ENCODE measurements around the gene EFCC1. TPM values are rescaled to one million over a fixed set of nuclear protein-coding genes. Genes with fewer than 3 reads are reported as not detected.

EFCC1 gene
- polyA plus RNA-seq, 2 of the 4 experiments (the other 2 are of a cell fraction), result 0.04 TPM; not detected in 1

DNA sequence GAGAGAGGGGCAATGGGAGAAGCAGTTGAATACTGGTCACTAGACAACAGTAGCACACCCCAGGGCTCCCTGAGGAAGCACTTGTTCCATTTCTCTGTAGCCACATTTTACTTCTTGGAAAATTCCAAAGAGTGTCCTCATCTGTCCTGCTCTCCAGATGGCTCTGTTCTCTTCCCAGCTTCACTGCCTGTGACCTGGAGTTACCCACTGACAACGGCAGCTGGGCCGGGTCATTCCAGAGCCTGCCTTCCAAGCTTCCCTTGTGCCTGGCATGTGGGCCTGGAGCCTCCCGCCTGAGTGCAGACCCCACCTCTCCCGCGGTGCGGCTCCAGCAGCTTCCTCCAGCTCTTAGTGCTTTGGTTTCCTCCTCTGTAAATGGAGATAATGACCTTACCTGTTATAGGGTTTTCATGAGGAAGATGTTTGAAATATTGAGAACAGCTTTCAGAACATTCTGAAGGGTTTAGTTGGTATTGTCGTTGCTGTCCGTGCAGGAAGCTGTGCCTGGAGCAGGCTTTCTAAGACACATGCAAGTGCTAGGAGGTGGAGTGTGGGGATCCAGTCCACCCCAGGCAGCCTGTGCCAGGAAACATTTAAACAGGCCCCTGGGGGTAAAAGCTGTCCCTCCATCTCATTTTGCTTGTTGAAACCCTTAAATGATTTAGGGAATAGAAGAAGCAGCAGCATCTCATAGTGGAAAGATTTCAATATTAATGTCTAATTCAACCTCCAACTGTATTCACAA lies 24.8 kb downstream of the EFCC1 start:
- H3K4me1 ChIP-seq, result peaks cover 5% of the 10 kb centered on the region; the same call in 2 of the 3 replicates
- no peak for ATAC-seq
- ChIA-PET CTCF (interaction anchor here (0.5 to 4.3 kb wide), 14 partner anchors 10 to 220 kb away, joined by 3 to 17 read pairs (median 4); partner anchors contain the start of gene CFAP92), POLR2A (no interaction called here)
- H3K4me3 ChIP-seq, result no peak overlapping the region
- H3K4me2 ChIP-seq, result no peak overlapping the region
- DNase-seq (ENCODE audit: low read depth in 1 of 2, low spot score in 1 of 2), result no peak
- no peak overlapping the region for H3K27ac ChIP-seq
- FAIRE-seq, result no peak
- H3K9me3 ChIP-seq, result peaks cover 5% of the 10 kb centered on the region; the same call in 1 of the 3 replicates
- WGBS (ENCODE audit: missing lambda C conversion rate), result 87% methylated on average over 6 of the region's 8 CpGs
- TF ChIP-seq POLR2A (IDR thresholded peaks at IDR 0.05; ENCODE audit: low read length) (no peak), SREBF2 (IDR thresholded peaks at IDR 0.05) (no peak), ZNF302 (CRISPR knock-in tag; IDR thresholded peaks at IDR 0.05) (no peak), CHD4 (IDR thresholded peaks at IDR 0.05; ENCODE audit: borderline replicate concordance) (no peak), NPAS2 (CRISPR knock-in tag; IDR thresholded peaks at IDR 0.05; ENCODE audit: borderline replicate concordance) (no peak), EHMT2 (IDR thresholded peaks at IDR 0.05; ENCODE audit: low read depth) (no peak), KDM5A (IDR thresholded peaks at IDR 0.05) (no peak)
- TF ChIP-seq, protein P1, sequence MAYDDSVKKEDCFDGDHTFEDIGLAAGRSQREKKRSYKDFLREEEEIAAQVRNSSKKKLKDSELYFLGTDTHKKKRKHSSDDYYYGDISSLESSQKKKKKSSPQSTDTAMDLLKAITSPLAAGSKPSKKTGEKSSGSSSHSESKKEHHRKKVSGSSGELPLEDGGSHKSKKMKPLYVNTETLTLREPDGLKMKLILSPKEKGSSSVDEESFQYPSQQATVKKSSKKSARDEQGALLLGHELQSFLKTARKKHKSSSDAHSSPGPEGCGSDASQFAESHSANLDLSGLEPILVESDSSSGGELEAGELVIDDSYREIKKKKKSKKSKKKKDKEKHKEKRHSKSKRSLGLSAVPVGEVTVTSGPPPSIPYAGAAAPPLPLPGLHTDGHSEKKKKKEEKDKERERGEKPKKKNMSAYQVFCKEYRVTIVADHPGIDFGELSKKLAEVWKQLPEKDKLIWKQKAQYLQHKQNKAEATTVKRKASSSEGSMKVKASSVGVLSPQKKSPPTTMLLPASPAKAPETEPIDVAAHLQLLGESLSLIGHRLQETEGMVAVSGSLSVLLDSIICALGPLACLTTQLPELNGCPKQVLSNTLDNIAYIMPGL (CRISPR knock-in tag; IDR thresholded peaks at IDR 0.05; ENCODE audit: borderline replicate concordance), result no peak
- TF ChIP-seq, protein P2, sequence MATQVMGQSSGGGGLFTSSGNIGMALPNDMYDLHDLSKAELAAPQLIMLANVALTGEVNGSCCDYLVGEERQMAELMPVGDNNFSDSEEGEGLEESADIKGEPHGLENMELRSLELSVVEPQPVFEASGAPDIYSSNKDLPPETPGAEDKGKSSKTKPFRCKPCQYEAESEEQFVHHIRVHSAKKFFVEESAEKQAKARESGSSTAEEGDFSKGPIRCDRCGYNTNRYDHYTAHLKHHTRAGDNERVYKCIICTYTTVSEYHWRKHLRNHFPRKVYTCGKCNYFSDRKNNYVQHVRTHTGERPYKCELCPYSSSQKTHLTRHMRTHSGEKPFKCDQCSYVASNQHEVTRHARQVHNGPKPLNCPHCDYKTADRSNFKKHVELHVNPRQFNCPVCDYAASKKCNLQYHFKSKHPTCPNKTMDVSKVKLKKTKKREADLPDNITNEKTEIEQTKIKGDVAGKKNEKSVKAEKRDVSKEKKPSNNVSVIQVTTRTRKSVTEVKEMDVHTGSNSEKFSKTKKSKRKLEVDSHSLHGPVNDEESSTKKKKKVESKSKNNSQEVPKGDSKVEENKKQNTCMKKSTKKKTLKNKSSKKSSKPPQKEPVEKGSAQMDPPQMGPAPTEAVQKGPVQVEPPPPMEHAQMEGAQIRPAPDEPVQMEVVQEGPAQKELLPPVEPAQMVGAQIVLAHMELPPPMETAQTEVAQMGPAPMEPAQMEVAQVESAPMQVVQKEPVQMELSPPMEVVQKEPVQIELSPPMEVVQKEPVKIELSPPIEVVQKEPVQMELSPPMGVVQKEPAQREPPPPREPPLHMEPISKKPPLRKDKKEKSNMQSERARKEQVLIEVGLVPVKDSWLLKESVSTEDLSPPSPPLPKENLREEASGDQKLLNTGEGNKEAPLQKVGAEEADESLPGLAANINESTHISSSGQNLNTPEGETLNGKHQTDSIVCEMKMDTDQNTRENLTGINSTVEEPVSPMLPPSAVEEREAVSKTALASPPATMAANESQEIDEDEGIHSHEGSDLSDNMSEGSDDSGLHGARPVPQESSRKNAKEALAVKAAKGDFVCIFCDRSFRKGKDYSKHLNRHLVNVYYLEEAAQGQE (IDR thresholded peaks at IDR 0.05), result no peak

DNA sequence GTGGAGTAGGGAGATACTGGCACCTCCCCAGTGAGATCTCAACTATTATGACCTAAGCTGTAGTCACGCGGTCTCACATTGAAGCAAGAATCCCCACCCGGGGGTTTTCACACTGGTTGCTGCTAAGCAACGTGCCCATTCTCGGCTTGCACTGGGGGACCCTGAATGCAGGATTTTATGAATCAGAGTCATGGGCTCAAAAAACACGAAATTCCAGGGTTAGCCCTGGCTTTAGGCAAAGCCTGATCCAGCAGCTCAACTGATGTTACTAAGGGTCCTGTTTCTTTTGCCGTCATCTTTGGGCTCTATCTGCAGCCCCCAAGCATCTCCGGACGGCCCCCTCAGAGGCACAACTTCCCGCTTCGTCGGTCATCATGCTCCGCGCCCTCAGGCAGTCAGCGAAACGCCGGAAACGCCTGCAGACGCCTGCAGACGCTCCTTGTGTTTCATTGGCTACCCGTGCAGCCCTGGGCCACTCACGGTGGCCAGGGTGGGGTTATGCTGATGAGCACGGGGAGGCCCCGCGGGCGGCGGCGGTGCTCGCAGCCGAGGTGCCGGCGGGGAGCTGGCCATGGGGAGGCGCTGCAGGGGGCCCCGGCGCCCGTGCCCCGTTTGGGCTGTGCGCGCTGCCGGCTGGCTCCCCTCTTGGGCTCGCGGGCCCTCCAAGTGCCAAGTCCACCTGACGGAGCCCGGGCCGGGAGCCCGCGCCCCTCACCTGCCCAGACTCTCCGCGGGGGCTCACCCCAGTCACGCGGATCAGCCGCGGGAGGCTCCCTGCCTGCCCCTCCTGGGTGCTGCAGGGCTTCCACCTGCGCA lies 25.8 kb downstream of the EFCC1 start:
- TF ChIP-seq, protein P3, sequence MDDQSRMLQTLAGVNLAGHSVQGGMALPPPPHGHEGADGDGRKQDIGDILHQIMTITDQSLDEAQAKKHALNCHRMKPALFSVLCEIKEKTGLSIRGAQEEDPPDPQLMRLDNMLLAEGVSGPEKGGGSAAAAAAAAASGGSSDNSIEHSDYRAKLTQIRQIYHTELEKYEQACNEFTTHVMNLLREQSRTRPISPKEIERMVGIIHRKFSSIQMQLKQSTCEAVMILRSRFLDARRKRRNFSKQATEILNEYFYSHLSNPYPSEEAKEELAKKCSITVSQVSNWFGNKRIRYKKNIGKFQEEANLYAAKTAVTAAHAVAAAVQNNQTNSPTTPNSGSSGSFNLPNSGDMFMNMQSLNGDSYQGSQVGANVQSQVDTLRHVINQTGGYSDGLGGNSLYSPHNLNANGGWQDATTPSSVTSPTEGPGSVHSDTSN (IDR thresholded peaks at IDR 0.05), result no peak
- no peak for TF ChIP-seq ZC3H11A (IDR thresholded peaks at IDR 0.05)
- TF ChIP-seq CHD2 (IDR thresholded peaks at IDR 0.05; ENCODE audit: low read length, partially characterized antibody), result no peak
- TF ChIP-seq POLR2A (IDR thresholded peaks at IDR 0.05; ENCODE audit: low read length), result peak; percentile 31
- TF ChIP-seq MAFK (IDR thresholded peaks at IDR 0.05; ENCODE audit: partially characterized antibody), result no peak
- TF ChIP-seq, protein P4, sequence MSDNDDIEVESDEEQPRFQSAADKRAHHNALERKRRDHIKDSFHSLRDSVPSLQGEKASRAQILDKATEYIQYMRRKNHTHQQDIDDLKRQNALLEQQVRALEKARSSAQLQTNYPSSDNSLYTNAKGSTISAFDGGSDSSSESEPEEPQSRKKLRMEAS (IDR thresholded peaks at IDR 0.05), result peak; percentile 95
- no peak for TF ChIP-seq CBX8 (IDR thresholded peaks at IDR 0.05)
- TF ChIP-seq, protein P5, sequence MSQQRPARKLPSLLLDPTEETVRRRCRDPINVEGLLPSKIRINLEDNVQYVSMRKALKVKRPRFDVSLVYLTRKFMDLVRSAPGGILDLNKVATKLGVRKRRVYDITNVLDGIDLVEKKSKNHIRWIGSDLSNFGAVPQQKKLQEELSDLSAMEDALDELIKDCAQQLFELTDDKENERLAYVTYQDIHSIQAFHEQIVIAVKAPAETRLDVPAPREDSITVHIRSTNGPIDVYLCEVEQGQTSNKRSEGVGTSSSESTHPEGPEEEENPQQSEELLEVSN (IDR thresholded peaks at IDR 0.05; ENCODE audit: borderline replicate concordance, low read depth), result peak; percentile 93
- TF ChIP-seq EP300 (IDR thresholded peaks at IDR 0.05), result no peak
- no peak for TF ChIP-seq RCOR1 (IDR thresholded peaks at IDR 0.05; ENCODE audit: low read depth, low read length)
- TF ChIP-seq, protein P6, sequence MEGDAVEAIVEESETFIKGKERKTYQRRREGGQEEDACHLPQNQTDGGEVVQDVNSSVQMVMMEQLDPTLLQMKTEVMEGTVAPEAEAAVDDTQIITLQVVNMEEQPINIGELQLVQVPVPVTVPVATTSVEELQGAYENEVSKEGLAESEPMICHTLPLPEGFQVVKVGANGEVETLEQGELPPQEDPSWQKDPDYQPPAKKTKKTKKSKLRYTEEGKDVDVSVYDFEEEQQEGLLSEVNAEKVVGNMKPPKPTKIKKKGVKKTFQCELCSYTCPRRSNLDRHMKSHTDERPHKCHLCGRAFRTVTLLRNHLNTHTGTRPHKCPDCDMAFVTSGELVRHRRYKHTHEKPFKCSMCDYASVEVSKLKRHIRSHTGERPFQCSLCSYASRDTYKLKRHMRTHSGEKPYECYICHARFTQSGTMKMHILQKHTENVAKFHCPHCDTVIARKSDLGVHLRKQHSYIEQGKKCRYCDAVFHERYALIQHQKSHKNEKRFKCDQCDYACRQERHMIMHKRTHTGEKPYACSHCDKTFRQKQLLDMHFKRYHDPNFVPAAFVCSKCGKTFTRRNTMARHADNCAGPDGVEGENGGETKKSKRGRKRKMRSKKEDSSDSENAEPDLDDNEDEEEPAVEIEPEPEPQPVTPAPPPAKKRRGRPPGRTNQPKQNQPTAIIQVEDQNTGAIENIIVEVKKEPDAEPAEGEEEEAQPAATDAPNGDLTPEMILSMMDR (IDR thresholded peaks at IDR 0.05), result peak; percentile 61
- TF ChIP-seq RAD21 (conservative IDR thresholded peaks at IDR 0.05 in 1 of 2, IDR thresholded peaks at IDR 0.05 in 1 of 2), result 0 out of 5 replicates have a peak, but pooled peaks of 1 of the 2 experiments have one; percentile 18
- TF ChIP-seq ZSCAN20 (CRISPR knock-in tag; IDR thresholded peaks at IDR 0.05), result no peak
- TF ChIP-seq, protein P1 (CRISPR knock-in tag; IDR thresholded peaks at IDR 0.05; ENCODE audit: borderline replicate concordance), result no peak
- no peak for TF ChIP-seq ZFP36 (IDR thresholded peaks at IDR 0.05; ENCODE audit: borderline replicate concordance, partially characterized antibody)
- no peak for FAIRE-seq
- H3K27ac ChIP-seq, result peak overlapping the region; percentile 77 to 89

More for the DNA sequence above, 25.8 kb downstream of the EFCC1 start:
- ATAC-seq (peak; percentile 99 to 100), DNase-seq (ENCODE audit: low read depth in 1 of 2, low spot score in 1 of 2) (peak; percentile 88 to 93)
- POLR2A ChIA-PET, result no interaction called here
- 18% methylated on average over 17 of the region's 54 CpGs for WGBS (ENCODE audit: missing lambda C conversion rate)
- Histone ChIP-seq H3K4me1 (no peaks in the 10 kb centered on the region), H3K4me2 (peak overlapping the region; percentile 88), H3K4me3 (peak overlapping the region; percentile 54), H3K9me3 (peaks cover 5% of the 10 kb centered on the region; the same call in 1 of the 3 replicates)
- CTCF ChIA-PET, result interaction anchor here (0.9 to 4.3 kb wide), 13 partner anchors 11 to 219 kb away, joined by 3 to 17 read pairs (median 4); partner anchors contain the start of gene CFAP92
